GM18868 (cell line): ENCODE measurements around the gene CCL14.

Experiments
- ATAC-seq: cut with Tn5 transposase; IDR thresholded peaks from one replicate; pipeline ENCODE4 v1.9.1; 2021; ENCODE audit warnings: mild to moderate bottlenecking, moderate library complexity; ENCODE audit not compliant: unreplicated experiment

Gene CCL14

DNA sequence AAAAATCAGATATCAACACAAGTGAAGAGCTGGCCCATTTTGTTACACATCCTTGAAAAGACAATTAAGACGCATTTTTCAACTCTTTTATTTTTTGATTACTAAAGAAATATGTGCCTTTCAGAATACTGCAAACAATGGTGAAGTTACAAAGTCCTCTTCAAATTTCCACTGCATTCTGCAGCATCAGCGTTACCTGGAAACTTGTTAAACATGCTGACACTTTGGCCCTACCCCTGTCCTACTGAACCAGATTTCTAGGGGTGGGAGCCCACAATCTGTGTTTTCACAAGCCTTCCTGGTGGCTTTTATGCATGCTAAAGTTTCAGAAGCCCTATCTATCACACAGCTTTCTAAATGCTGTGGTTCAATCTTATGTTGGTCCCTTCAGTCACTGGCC is 4.5 kb upstream of the CCL14 start:
- ATAC-seq, result no peak

DNA sequence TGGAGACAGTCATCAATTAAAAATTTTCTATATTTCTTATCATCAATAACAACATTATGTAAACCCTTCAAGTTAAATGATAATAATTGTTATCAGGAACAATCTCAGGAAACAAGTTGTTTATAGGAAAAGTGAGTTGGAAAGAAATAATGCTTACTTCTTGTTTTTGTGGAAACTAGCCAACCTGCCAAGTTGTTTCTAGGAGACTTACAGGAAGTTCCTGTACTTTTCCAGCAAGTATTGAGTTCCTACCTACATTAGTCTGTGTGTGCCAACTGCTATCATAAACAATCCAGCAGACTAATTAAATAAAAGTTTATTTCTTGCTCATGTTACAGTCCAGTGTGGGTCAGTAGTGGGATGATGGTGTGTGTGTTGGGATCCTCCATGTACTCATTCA is 1.6 kb upstream of the CCL14 start:
- ATAC-seq, result no peak

DNA sequence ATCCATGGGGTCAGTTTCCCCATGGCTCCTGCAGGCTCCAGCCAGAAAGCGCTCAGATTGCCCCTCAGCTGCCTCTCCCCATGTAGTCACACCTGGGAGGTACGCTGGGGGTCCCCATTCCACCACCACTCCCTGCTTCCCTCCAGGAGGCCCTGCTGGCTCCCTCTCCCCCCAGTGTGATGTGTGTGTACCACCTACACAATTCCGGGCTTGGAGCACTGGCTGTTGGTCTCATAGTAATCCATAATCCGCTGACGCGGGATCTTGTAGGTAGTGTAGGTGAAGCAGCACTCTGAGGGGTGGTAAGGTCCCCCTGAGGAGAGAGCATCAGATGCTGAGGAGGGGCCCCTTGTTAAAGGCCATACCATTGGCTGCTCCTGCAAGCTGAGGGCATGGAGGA is 2.4 kb downstream of the CCL14 start:
- ATAC-seq, result no peak

DNA sequence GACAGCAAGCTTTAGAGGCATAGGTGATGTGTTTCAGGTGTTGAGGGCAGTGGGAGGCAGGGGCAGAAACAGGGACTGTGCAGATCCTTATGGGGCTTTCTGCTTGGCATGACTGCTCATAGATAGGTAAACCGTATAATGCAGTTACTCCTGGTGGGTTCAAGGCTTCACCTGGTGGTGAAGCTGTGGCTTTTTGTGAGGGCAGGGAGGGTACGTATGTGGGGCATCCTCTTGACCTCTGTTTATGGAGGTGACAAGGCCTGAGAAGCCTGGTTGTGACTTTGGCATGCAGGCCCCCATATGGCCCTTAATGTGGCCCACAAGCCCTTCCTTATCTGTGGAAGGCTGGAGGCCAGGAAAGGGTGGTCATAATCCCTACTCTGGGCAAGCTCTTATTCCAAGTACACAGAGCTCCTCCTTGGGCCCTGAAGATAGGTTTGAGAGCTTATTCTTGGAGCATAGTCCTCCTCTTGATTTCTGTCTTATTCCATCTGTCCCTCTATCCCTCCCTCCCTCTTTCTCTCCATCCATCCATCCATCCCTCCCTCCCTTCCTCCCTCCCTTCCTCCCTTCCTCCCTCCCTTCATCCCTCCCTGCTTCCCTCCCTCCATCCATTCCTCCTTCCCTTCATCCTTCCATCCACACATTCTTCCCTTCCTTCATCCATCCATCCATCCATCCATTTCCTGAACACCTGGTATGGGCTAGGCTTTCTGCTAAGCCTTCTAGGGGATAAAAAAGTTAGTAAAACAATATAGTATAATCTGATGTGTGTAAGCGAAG is 3.9 kb downstream of the CCL14 start:
- no peak for ATAC-seq

DNA sequence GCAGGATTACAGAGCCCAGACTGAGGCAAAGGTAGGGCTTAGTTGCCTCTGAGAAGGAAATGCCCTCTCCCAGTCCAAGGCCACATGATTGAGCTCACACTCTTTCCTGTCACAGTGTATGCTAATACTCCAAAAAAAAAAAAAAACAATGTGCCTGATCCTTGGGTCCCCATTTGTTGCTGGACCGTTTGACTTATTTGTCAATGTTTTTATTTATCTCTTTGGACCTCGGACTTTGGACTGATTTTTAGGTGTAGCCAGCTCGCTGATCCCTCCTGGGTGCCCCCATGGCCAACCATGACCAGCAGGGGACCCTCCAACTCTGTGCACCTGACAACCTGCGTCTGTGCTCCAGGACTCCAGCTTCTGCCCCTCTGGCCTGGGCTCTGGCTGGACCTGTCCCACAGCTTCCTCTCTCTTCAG is 4.6 kb downstream of the CCL14 start:
- no peak for ATAC-seq

DNA sequence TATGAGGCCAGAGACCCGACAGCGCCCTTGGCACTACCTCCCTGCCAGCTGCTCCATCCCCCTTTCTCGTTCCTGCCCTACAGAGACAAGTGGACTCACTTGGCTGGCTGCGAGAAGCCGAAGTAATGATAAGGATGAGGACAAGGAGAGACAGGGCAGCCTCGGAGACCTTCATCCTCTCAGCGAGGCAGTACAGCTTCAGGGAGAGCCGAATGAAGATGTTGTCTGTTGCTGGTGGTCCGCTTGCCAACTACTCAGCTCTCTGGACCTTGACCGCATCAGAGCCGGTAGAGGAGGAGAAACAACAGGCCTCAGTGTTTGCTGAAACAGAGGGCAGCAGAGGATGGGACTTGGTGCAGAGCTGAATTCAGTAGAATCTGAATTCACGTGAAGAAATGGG is 5.3 kb downstream of the CCL14 start, which contains the start of gene CCL16:
Gene CCL16 (minus strand): TSS at position 252 of the 400 bp plus-strand sequence. CDS start 77 bp downstream, at position 175.
- ATAC-seq, result no peak

DNA sequence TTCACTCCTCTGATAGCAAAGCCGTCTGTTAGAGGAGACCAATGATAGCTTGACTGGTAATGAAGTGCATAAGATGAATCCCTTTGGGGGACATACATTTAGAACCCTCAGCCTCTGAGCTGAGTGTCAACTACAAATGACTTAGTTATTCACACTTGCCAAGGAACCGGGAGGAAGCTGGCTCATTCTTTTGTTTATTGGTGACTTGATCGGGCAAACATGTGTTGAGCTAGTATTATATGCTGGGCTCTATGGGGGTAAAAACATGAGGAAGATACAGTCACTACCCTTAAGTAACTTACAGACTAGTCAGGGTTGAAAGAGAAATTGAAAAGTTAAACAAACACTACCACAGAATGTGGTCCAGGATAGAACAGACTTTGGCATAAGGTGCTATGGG is 8.2 kb downstream of the CCL14 start:
- ATAC-seq, result no peak

DNA sequence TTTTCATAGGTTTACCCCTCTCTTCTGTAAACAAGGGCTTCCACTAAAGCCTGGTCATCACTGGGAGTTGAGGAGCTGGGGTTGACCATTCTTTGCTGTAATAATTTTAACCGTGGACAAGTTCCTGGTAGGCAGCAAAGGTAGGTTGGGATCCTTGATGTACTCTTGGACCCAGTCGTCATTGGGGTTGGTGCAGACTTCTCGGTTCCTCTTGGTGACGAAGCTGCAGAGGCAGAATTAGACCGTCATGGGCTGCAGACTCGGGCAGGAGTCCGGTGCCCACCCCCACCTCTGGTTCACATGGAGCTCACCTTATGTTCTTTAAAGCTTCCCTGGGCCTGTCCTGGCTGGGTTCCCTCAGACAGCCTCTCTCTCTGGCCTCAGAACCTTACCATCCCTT is 9.0 kb downstream of the CCL14 start:
- ATAC-seq, result no peak

DNA sequence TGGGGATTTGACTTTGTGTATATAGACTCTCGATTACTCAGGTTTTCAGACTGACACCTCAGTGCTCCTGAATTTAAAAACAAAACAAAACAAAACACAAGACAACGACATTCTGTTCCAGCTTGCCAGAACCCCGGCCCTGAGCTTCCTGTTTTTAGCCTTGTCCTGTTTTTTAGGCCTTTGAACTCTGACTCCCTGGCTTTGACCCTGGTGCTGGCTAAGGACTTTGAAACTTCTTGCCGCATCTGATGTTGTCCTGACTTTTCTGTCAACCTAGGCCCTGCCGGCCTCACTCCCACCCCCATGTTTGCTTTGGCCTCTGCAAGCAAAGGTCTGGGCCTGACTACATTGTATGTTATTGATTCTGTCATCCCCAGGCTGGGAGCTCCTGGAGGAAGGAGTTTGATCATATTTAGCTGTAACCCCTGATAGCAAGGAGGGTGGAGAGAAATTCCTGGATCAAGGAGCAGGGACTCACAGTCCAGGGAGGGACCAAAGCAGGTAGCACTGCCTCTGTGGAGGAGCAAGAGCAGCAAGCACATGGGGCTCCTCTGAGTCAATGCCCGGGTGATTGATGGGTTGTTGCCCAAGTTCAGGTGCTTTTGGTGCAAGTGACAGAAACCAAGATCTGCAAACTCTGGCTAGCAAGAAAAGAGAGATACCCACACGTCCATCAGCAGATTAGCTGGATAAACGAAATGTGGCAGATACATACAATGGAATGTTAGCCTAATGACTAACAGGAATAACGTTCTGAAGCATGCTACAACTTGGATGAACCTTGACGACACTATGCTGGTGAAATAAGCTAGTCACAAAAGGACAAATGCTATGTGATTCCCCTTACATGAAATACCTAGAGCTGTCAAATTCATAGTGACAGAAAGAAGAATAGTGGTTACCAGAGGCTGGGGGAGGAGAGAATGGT is 12.9 kb downstream of the CCL14 start:
- ATAC-seq, result no peak

DNA sequence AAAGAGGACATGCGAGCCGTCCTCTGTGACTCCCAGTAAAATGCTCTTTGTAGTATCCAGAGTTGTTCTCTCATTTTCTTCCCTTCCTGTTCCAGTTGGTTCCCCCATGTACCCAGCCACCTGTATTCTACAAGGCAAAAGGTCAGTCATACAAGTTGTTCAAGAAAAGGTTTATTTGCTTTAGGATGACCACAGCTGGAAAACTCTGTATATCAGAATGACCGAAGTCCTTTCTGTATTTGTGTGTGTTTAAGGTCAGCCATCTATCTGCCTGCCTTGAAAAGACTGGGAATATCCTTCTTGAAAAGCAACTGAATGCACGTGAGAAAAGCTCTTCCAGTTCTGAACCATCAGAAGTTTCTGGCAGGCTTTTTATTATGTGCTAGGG is 13.6 kb downstream of the CCL14 start:
- no peak for ATAC-seq

DNA sequence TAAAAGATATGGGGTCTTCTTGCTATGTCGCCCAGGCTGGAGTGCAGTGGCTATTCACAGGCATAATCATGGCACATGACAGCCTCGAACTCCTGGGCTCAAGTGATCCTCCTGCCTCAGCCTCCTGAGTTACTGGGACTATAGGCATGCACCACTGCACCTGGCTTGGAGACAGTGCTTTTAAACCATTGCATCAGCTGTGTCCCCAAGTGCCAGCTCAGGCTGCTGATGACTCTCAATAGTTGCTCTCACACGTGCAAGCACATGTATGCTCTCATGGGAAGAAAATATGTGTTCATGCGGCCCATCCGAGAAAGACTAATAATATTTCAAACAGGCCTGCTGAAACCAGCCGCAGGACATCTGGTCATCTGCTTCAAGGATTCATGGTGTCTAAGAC is 14.0 kb downstream of the CCL14 start:
- ATAC-seq, result no peak

DNA sequence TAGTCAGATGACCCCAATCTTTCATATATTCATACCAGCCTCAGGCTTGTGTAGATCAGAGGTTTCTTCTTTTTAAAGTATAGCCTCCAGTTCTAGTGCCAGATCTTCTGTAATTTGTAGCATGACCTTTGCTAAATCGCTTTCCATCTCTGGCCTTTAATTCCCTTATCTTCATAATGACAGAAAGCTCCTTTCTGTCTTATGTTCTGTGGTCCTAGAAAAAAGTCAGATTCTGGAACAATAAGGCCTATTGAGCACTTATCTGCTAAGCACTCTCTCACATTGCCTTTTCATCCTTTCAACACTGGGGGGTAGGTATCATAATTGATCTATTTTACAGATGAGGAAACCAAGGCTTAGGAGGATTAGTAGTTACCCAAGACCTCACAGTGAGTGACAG is 14.5 kb downstream of the CCL14 start:
- no peak for ATAC-seq

DNA sequence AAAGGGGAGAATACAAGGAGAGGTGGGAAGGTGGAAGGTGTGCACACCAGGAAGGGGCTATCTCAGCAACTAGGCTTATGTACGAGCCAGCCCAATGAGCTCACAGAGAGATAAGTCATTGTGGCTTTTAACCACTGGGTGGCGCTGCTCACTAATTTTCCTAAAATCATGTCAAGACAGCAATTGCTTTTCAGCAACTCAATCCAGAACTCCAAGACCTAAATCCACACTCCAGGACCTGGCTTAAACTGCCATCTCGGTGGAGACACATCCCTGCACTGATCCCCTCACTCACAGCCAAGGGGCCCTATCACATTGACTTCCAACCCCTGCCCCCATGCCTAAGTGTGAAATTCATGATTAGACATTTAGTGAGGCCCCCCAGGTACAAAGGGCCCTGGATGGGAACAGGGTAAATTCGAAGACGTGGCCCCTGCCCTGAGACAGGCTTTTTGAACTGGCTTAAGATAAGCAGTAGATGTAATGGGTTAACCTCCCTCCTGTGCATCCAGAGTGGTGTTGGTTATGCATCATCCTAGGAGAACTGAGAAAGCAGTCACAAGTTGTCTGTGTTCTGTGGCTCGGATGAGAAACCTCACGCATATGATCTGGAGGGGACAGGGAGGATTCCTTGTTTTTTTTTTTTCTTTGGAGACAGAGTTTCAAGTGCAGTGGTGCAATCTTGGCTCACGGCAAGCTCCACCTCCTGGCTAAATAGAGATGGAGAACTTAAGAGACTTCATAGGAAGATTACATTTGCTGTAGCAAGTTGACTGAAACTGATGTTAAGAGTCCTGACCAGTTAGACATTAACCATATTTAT is 16.8 kb downstream of the CCL14 start:
- ATAC-seq, result no peak

DNA sequence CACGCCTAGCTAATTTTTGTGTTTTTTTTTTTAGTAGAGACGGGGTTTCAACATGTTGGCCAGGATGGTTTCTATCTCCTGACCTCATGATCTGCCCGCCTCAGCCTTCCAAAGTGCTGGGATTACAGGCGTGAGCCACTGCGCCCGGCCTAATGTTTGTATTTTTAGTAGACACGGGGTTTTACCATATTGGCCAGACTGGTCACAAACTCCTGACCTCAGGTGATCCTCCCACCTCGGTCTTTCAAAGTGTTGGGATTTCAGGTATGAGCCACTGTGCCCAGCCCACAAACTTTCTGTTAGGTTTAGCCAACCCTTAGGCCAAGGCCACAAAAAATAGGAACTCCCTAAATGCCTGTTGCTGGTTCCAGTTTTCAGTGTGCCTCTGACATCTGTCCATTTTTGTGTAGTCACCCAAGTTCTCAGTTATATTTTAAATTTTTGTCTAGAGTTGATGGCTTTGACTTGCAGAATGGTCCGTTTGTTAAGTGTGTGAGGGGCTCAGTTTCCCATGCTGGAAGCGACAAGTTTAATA is 17.9 kb downstream of the CCL14 start:
- ATAC-seq, result no peak

DNA sequence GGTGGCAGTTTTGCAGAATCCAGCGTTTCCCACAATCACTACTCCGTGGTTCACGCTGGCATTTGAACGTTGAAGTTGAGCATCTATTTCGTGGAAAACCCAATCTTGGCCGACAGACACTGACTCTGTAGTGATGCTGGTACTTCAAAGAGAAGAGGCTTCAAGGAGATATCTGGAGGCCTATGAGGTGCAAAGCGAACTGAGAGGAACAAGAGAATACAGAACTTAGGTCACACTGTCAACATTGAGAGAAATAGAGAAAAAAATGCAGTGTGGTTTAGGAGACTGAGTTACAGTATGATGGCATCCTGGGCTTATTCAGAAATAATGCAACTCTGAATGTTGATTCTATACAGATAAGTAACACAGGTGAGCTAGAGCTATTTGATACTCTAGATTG is 21.3 kb downstream of the CCL14 start:
- no peak for ATAC-seq

DNA sequence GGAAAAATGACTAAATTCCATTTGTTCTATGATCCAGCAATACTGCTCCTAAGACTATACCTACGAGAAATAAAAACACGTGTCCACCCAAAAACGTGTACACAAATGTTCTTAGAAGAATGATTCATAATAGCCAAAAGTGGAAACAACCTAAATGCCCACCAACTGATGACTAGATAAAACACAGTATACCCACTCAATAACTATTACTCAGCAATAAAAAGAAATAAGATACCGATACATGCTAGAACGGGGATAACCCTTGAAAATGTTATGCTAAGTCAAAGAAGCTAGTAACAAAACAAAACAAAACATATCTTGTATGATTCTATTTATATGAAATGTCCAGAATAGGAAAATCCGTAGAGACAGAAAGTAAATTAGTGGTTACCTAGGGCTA is 22.9 kb downstream of the CCL14 start:
- no peak for ATAC-seq

DNA sequence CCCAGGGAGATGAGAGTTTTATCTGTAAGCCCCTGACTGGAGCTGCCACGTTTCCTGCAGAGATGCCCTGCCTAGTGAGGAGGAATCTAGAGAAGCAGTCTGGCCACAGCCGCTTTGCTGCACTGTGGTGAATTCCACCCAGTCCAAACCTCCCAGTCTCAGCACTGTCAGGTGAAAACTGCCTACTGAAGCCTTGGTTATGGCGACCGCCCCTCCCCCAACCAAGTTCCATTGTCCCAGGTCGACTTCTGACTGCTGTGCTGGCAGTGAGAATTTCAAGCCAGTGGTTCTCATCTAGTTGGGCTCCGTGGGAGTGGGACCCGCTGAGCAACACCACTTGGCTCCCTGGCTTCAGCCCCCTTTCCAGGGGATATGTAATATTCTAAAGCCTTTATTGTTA is 32.8 kb downstream of the CCL14 start:
- no peak for ATAC-seq

DNA sequence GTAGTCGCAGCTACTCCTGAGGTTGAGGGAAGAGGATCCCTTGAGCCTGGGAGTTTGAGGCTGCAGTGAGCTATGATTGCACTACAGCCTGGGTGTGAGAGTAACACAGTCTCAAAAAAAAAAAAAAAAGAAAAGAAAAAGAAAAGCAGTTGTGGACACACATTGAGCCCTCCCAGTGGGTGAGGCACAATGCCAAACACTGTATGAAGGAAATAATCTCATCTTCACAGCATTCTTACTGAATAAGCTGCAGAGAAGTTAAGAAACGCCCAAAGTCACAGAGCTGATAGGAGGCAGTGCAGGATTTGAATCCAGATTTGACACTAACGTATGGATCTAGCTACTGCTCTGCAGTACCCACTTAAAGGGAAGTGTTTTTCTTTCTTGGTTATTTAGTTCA is 37.1 kb downstream of the CCL14 start:
- no peak for ATAC-seq

DNA sequence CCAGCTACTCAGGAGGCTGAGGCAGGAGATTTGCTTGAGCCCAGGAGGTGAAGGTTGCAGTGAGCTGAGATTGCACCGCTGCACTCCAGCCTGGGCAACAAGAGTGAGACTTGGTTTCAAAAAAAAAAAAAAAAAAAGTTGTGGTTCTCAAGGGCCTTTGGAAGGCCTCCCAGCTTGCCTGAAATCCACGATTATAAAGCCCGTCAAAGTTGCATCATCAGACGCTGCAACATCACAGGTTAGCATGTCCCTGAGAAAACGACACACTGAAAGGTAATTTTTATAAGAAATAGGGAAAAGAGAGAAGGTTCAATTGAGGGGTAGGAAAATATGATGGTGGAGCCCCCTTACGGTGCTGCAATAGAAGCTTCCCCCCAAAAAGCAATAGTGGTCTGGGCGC is 38.4 kb downstream of the CCL14 start:
- ATAC-seq, result no peak

DNA sequence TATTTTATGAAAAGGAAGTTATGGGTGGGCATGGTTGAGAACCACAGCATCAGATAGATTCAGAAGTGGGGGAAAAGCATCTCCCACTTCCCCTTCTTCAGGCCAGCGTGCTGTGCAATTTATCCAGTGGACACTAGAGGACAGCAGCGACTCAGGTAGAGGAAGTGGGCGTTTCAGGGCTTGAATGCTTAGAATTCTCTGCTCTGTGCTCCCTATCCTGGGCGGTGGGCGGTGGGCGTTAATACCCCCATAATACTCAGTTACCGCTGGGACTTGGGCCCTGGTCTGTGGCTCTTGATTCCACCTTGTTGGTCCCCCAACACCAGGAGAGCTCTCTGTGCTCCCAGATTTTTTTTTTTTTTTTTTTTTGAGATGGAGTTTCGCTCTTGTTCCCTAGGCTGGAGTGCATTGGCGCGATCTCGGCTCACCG is 39.4 kb downstream of the CCL14 start:
- no peak for ATAC-seq

DNA sequence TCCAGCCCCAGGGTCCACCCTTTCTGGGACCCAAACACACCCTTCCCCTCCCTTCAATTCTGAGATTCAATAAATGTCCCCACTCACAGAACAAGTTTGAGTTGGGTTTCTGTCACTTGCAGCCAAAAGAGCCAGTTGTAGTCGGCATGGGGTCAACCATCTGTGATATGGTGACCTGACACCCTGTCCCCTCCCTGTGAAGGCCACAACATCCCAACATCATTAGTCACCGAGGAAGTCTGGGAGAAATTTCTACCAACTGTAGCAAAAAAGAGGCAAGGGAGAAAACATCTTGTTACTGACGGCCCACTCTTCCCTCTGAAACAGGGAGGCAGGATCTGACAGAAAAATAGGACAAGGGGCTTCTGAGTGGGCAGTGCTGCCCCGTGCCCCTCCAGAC is 42.4 kb downstream of the CCL14 start:
- ATAC-seq, result no peak
